GDM1 (cell line): ENCODE data around the gene ANKS1B.
"Not testable (repeated sequence)": the region's sequence is repeated elsewhere in the genome, so short reads cannot be mapped to it uniquely, and the experiment has no call there.

Source experiments
- DNase-seq: peaks from one replicate; lab custom pipeline; 2025; lab: John Stamatoyannopoulos, UW

ANKS1B gene

DNA sequence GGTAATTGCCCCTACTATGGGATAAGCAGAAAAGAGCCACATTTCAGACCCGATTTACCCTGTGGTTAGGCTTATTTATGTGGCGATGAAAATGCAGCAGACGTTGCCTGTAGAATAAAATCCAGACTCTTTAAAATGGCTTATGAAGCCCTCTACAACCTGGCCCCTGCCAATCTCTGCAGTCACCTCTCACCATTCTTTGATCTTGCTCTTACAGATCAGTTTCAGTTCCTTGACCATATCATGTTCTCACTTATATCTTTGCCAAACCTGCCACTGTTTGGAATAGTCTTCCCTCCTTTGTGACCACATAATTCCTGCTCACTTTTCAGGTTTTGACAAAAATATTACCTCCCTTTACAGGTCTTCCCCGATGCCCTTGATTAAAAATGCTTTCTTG is 601.5 kb downstream of the ANKS1B start:
- DNase-seq, result no peak

DNA sequence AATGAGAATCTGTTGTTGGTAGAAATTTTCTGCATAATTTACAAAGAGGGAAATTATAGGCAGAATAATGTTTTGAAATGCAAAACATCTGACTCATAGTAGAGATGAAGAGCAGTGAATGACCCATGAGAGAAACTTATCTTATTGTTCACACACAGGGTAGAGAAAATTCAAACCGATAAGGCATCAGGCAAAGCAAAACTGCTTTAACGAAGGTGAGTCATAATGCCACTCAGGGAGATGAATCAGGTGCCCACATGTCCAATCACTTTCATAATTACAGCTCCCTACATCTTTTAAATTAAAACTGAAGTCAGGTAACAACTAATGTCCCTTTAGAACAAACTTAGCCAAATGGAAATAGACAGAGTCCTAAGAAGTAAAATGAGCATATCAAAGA is 602.7 kb downstream of the ANKS1B start:
- no peak for DNase-seq

DNA sequence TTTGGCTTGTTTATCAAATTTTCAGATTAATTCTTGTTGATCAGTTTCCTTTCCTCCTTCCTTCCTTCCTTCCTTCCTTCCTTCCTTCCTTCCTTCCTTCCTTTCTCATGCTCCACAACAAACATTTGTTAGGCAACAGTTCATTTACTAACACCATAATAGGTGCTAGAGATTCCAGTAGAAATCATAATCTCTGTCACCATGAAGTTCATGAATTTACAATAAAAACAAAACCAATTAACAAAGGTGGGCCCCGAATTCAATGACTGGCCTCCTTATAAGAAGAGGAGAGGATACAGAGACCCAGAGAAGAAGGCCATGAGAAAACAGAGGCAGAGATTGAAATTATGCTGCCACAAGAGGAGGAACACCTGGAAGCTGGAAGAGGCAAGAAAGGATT is 604.0 kb downstream of the ANKS1B start:
- no peak for DNase-seq

DNA sequence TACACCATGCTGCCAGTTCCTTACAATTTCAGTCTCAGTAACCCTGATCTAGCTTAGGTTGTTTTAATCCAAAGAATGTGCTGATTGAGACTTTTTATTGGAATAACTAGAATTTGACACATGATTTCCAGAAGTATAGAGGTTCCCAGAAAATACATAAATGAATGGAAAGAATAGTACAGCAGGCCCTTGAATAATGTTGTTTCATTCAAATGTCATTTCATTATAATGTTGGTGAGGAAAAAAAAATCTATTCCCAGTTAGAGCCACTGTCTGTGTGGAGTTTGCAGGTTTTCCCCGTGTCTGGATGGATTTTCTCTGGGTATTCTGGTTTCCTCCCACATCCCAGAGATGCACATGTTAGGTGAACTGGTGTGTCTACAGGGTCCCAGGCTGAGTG is 610.7 kb downstream of the ANKS1B start:
- no peak for DNase-seq

DNA sequence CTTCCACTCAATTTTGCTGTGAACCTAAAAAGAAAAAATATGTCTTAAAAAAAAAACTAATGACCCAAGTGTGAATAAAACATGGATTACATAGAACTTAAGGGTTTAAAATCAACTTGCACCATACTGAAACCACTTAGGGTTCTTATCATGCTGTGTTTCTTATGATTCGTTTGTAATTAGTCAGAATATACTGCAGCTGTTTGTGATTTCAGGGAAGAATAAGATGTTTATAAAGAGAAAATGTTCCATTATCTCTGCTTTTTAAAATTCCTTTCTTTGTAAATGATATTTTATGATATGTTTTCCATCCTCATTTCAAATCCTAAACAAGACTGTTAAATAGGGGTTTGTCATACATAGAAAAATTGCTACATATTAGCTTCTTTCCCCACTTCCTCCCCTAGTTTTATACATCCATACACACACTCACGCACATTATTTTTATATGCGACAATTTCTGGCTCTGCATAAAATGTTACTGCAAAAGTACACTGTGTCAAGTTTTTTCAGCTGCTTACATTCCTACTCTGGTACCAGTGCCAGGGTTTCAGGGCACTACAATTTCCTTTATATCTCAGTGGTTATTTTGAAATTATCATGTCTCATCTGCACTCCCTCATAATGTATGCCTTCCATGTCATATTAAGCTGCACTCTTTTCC is 612.3 kb downstream of the ANKS1B start:
- no peak for DNase-seq

DNA sequence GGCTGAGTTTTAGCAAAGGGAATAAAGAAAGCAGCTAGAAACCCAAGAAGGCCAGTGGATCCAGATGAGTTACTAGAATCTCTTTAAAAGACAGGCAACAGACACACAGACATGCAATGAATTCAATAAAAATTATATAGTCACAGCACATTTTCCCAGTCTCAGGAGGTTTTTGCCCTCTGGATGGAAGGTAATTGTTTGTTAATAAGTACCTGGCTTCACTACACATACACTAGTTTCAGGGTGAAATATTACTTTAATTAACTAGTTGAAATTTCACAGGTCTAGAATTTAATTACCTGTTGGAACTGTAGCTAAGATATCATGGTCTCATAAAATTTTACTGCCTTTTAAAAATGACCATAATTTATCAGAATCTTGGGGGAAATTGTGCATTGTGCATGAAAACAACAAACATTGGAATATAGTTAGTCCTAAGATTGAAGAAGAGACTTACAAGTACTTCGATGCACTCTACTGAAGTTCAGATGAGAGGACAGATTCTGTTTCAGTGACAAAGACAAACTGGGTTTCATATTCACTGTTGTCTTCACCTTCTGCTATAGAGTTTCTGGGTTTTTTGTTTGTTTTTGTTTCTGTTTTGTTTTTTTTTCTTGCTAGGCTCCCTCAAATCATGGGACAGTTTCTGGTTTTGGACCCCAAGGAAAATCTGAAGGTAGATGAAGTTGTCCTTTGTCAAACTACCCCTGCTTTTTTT is 614.2 kb downstream of the ANKS1B start:
- no peak for DNase-seq

DNA sequence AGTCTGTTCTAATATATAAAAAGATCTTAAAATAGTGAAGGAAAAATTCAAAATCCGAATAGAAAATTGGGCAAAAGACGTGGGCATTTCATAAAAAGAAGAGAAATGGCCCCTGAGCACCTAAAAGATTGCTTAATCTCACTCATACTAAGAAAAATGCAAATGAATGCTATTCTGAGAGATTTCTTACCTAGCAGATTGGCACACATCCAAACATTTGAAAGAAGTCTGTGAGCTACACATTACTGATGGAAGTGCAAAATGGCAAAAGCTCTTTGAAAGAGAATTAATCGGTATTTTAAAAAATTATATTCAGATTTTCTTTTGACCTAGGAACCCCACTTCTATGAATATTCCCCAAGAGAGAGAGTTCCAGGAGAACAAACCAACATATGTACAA is 617.6 kb downstream of the ANKS1B start:
- no peak for DNase-seq

DNA sequence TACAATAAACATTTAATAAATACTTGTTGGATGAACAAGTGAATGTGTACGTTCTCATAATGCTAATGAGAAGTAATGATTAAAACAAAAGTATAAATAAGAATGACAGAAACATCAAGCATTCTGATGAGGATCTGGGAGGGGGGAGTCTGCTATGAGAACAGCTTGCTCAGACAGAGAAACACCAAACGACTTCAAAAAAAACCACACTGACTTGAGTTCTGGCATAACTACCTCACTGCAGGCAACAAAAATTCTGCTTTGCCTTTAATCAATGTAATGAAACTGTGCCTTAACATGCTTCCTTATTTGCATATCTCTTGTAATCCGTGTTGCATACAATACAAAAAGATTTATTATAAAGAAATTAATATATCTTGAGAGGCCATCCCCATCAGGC is 632.5 kb downstream of the ANKS1B start:
- no peak for DNase-seq

DNA sequence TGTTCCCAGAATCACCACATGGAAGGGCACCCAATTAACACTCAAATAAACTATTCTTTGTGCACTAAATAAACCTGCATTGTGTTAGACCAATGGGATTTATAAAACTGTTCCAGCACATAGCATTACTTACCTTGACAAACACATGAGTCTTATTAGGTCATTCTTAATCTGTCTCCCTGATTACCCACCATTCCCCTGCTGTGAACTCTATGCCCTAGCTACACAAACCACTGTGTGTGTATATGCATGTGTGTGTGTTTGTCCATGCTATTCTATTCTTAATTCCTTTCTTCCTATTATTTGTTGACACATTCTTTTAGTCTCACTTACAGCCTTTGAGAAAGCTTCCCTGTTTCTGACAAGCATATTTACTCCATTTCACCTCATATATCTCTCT is 640.8 kb downstream of the ANKS1B start:
- DNase-seq, result no peak

DNA sequence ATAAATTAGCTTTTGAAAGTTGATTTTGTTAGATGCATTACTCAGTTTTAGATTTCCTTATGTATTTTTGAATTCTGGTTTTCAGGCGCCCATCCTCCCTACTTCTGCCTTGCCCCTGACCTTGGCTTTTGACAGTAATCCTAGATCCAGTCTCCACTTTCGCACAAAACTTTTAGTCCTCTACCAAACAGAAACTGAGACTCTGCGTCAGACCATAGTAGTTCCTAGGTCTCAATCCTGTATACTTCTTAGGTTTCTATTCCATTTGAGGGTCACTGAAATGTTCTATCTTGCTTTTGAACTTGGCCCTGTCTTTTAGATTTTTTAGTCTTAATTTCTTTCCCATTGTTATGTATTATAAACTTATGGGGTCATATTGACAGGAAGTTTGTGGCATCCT is 645.1 kb downstream of the ANKS1B start:
- no peak for DNase-seq

DNA sequence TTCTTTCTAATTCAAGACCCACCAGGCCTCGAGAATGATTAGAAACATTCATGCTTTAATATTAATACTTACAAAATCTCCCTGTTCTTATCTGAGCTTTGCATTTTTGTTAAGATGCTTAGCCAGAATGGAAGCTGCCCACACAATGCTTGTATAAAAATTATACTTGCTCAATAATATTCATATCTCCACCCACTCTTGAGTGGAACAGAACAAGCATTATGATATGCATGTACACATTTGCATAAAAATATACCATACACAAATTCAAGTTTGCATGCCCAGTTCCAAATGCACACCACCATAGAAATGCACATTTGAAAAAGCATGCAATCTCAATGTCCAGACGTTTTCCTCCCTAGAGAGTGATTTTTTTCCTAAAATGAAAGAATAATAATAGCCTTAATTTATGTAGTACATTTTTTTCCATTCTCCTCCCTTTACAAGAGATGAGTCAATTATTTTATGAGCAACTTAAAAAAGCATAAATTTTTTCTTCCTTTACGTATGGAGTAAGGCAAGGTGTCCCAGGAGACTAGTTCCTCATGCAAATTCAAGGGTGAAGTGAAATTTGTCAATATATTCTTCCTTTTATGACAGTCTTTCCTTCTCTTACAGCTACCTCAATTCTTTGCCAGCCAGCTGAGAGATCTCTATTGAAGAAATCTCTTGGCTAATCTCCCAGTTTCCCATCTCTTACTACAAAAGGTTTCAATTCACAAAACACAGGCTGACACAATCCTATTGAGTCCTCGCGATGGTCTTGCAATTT is 650.3 kb downstream of the ANKS1B start:
- DNase-seq, result no peak

DNA sequence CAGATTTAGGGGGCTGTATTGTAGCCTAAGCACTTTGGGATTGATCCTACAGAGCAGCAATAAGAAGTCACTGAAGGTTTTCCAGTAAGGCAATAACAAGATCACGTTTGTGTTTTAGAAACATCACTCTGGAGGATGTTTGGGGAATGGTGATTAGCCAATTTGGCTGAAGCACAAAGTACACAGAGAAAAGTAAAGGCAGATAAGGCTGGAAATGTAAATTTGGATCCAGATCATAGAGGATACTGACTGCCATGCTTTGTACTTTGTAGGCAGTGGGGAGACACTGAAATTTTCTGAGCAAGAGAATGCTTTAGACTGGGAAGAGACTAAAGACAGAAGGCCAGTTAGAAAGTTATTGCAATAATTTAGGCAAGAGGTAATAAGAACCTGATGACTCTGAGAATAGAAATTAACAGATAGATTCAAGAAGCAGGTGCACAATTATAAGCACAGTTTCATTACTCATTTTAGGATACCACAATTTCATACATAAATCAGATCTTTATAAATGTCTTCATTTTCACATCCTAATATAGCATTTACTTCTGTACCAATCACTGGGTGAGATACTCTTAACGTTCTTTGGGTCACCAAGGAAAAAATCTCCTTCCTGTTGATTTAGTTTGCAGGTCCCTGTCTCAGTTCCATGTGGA is 651.7 kb downstream of the ANKS1B start:
- DNase-seq, result no peak

DNA sequence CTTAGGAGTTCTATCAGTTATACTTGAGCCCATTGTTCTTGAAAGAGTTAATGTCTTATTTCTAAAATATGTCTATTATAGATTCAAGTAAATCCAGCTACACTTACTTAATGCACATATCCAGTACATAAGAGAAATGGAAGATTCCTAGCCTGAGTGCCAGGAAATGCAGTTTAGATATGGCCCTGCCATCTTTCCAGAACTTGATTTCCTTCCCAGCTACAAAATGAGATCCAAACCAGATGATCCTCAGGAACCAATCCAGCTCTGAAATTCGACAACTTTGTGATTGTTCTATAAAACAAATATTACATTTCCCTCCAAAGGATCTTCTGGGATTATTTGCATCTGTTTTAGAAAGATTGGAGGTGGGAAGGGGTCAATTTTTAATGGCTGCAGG is 654.5 kb downstream of the ANKS1B start:
- DNase-seq, result no peak

DNA sequence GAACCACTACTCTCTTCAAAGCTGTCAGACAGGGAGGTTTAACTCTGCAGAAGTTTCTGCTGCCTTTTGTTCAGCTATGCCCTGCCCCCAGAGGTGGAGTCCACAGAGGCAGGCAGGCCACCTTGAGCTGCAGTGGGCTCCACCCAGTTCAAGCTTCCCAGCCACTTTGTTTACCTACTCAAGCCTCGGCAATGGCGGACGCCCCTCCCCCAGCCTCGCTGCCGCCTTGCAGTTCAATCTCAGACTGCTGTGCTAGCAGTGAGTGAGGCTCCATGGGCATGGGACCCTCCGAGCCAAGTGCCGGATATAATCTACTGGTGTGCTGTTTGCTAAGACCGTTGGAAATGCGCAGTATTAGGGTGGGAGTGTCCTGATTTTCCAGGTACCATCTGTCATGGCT is 663.5 kb downstream of the ANKS1B start:
- not testable (repeated sequence) for DNase-seq

DNA sequence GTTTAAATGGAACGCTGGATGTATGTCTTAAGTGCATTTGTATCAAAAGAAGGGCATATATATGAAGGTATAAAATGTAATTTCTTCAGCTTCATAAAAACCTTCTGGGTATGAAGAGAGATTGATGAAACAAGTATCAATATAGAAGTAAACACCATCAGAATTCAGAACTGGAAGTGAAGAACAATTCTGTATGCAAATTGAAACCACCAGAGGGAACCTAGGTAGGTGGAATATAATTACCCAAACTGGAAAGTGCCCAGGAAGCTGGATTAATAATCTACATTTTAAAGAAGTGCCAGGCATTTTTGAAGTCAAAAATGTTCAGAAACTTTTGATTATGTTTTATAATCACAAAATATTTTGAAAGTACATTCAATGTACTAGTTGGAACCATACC is 673.4 kb downstream of the ANKS1B start:
- DNase-seq, result no peak

DNA sequence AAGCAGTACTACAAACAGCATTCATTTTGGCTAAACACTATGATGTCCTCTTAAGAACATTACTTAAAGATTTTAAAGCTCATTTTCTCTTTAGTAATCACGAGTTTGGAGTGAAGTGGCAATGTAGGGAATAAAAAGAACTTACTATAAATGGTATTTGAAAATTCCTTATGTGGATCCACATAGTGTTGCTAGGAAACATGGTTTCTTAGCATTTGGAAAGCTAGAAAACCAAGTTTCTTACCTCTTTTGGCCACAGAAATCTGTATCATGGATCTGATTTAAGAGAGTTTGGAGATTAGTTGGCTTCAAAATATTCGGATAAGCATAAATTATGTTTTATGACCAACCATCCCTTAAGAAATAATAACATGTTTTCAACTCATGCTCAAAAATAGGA is 674.9 kb downstream of the ANKS1B start:
- DNase-seq, result no peak

DNA sequence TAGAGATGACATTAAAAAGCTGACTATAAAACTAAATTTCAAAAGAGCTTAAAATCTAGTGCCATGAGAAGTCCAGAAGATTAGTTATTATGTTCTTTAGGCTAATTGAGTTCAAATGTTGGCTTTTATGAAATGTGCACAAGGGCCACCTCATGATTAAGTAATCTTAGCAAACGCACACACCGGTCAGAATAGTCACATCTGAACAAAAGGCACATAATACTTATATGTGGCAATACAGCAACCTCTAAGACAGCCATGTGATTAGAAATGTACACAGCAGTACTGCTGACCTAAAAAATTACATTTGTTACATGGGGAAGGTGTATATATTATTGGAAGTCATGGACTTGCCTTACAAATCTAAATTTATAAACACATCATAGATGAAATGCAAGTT is 681.9 kb downstream of the ANKS1B start:
- DNase-seq, result no peak

DNA sequence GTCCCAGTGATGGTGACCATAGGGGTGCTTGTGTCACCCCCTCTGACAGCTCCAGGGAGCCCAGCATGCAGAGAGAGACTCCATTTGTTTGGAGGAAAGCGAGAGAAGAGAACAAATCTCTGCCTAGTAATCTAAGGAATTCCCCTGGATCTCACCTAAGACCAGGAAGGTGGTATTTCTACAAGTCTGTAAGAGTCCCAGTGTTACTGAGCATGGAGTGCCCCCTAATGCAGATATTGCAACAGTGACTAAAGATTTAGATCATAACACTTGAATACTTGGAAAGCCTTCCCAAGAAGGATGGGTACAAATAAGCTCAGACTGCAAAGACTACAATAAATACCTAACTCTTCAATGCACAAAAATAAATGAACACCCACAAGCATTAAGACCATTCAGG is 697.6 kb downstream of the ANKS1B start:
- no peak for DNase-seq

DNA sequence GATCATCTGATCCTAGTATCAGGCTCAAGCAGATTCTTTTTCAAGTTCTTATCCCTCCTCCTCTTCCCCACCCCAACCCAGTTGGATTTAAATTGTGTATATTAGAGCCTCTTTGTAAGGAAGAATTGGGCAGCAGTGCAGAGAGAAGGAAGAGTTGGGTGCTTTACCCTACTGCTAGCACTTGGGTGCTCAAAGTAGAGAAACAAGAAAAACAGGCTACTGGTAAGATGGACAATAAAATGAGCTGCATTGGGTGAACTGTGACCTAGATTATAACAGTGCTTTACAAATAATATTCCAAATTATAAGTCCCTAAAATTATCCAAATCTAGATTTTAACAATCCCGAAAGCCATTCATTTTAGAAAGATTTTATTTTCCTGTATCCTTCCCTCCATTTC is 700.6 kb downstream of the ANKS1B start:
- DNase-seq, result no peak

DNA sequence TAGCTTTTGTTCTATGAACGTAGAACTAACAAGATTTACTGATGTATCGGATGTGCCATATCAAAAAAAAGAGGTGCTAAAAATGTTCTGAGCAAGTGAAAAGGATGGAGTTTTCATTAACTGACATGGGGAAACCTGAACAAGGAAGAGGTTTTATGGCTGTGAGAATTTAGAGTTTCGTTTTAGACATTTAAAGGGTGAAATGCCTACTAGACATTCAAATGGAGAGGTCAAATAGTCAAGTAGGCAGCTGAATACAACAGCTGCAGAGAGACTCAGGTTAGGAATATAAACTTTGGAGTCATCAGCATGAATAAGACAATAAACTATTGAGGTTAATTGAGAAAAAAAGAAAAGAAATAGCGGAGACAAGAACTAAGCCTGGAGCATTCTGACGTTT is 702.1 kb downstream of the ANKS1B start:
- no peak for DNase-seq

DNA sequence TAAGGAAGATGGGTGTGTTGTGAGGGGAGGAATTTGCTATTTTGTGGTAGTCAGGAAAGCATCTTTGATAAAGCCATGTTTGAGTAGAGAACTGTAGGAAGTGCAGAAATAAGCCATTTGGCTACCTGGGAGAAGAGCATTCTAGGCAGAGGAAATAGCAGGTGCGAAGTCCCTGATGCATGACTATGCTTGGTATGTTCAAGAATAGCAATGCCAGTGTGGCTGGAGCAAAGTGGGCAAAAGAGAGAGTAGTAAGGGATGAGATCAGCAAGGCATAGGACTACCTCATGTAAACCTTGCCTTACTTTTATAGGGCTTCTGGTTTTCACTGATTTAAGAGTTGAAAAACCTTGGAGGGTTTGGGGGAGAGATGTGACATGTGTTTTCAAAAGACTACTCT is 702.6 kb downstream of the ANKS1B start:
- no peak for DNase-seq

DNA sequence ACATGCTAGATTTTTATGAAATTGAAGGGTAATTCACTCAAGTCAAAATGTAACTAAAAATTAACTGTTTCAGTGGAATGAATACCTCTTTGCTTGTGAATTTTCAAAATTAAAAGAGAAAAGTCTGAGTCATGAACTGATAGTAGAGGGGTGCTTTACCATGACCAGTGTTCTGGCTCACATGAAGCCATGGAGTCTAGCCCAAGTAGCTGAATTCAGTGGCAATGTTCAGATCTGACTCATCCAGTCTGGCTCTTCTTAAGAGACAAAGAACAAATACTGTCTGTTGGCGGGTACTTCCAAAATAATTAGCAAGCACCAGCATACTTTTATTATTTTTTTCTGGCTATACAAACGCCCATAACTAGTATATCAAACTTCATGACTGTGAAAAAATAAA is 703.5 kb downstream of the ANKS1B start:
- DNase-seq, result no peak

DNA sequence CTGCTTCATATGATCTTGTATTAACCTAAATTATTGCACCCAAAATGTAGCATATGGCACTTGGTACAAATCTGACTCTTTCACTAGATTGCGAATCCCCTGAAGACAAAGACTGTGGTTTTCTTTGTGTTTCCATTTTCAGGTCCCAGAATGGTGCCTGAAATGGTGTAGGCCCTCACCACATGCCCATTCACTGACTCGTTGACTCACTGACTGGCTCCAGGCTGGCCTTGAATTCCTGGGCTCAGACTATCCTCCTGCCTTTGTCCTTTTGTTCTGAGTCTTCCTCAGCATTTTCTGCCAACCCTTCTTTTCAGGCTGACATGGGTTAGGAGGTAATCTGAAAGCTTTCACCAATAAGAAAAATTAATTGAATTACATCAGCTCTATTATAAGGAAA is 705.8 kb downstream of the ANKS1B start:
- DNase-seq, result no peak
